WTC11 (cell line): ENCODE results near the gene LPAR2. TPM values are rescaled to one million over a fixed set of nuclear protein-coding genes. Genes with fewer than 3 reads are reported as not detected.
A peak's percentile ranks its signal among the peaks of the same experiment; 100 is the strongest.

Experiments used
- ATAC-seq: fragments of 200-7000 bp; cut with Tn5 transposase; 2 replicates; pipeline ENCODE4 v1.10.0; 2021; ENCODE audit warnings: mild to moderate bottlenecking, moderate library complexity
- CTCF ChIA-PET: fragments of 300-600 bp; sonication (Branson Sonifier 250); formaldehyde crosslinking; loops from one replicate; lab custom pipeline; 2021; ENCODE audit warnings: antibody characterized with exemption; lab: Charles Lee
- POLR2A ChIA-PET: fragments of 350-600 bp; sonication (Branson Sonifier 250); formaldehyde crosslinking; loops from one replicate; lab custom pipeline; 2021; ENCODE audit warnings: antibody characterized with exemption; lab: Charles Lee
- DNase-seq: peaks from one replicate; pipeline ENCODE4 v3.0.0; 2021; ENCODE audit warnings: low spot score
- H3K27ac Mint-ChIP-seq: 2 replicates; pipeline ENCODE4 v1.8.0; 2021; ENCODE audit warnings: mixed read lengths
- H3K27me3 Mint-ChIP-seq: 2 replicates; pipeline ENCODE4 v1.8.0; 2021; ENCODE audit warnings: low read depth, mild to moderate bottlenecking, moderate library complexity, mixed read lengths
- H3K36me3 Mint-ChIP-seq: 2 replicates; pipeline ENCODE4 v1.8.0; 2021; ENCODE audit warnings: mixed read lengths
- H3K4me1 Mint-ChIP-seq: 2 replicates; pipeline ENCODE4 v1.8.0; 2022; ENCODE audit warnings: mixed read lengths
- H3K4me3 Mint-ChIP-seq: 2 replicates; pipeline ENCODE4 v1.8.0; 2021; ENCODE audit warnings: mild to moderate bottlenecking, moderate library complexity, mixed read lengths
- H3K9me3 Mint-ChIP-seq: 2 replicates; pipeline ENCODE4 v1.8.0; 2021; ENCODE audit warnings: mixed read lengths
- CREM ChIP-seq: sonication (generic); formaldehyde crosslinking; IDR thresholded peaks from 2 replicates; pipeline ENCODE4 v1.8.1; 2022; ENCODE audit warnings: mild to moderate bottlenecking, missing genetic modification reagents, moderate library complexity
- HMGA2 ChIP-seq: fragments of 250-450 bp; sonication (Bioruptor Pico); IDR thresholded peaks from 2 replicates; pipeline ENCODE4 v1.4.0; 2021; ENCODE audit warnings: mild to moderate bottlenecking, moderate library complexity
- TCF7 ChIP-seq: sonication (generic); formaldehyde crosslinking; IDR thresholded peaks from 2 replicates; pipeline ENCODE4 v1.8.0; 2022; ENCODE audit warnings: mild to moderate bottlenecking, low read depth, missing genetic modification reagents, moderate library complexity
- ZBTB21 ChIP-seq: sonication (generic); formaldehyde crosslinking; IDR thresholded peaks from 2 replicates; pipeline ENCODE4 v1.8.1; 2023; ENCODE audit warnings: mild to moderate bottlenecking, missing genetic modification reagents, borderline replicate concordance
- total RNA-seq: library from RNA; stranded (reverse); gene quantifications from 3 replicates; pipeline ENCODE4 v1.2.3, GENCODE V29; 2021
- TF ChIP-seq, protein P1 (sequence below): sonication (generic); formaldehyde crosslinking; conservative IDR thresholded peaks from 2 replicates; pipeline ENCODE4 v1.8.1; 2023; ENCODE audit warnings: mild to moderate bottlenecking, low read depth, missing genetic modification reagents, moderate library complexity
- TF ChIP-seq, protein P2 (sequence below): sonication (generic); formaldehyde crosslinking; conservative IDR thresholded peaks from 2 replicates; pipeline ENCODE4 v1.8.1; 2022; ENCODE audit warnings: mild to moderate bottlenecking, missing genetic modification reagents
- TF ChIP-seq, protein P3 (sequence below): sonication (generic); formaldehyde crosslinking; IDR thresholded peaks from 2 replicates; pipeline ENCODE4 v1.8.0; 2022; ENCODE audit warnings: mild to moderate bottlenecking, missing genetic modification reagents
- TF ChIP-seq, protein P4 (sequence below): fragments of 250-450 bp; sonication (Bioruptor Pico); IDR thresholded peaks from 2 replicates; pipeline ENCODE4 v1.9.0; 2021; ENCODE audit warnings: mild to moderate bottlenecking
- TF ChIP-seq, protein P5 (sequence below): sonication (generic); formaldehyde crosslinking; IDR thresholded peaks from 2 replicates; pipeline ENCODE4 v1.8.1; 2023; ENCODE audit warnings: mild to moderate bottlenecking, missing genetic modification reagents, moderate library complexity
- TF ChIP-seq, protein P6 (sequence below): sonication (generic); formaldehyde crosslinking; IDR thresholded peaks from 2 replicates; pipeline ENCODE4 v1.8.1; 2023; ENCODE audit warnings: mild to moderate bottlenecking, moderate library complexity, missing genetic modification reagents

The LPAR2 gene
- total RNA-seq, 1 experiment from 2014 or later: 44.5 TPM

DNA sequence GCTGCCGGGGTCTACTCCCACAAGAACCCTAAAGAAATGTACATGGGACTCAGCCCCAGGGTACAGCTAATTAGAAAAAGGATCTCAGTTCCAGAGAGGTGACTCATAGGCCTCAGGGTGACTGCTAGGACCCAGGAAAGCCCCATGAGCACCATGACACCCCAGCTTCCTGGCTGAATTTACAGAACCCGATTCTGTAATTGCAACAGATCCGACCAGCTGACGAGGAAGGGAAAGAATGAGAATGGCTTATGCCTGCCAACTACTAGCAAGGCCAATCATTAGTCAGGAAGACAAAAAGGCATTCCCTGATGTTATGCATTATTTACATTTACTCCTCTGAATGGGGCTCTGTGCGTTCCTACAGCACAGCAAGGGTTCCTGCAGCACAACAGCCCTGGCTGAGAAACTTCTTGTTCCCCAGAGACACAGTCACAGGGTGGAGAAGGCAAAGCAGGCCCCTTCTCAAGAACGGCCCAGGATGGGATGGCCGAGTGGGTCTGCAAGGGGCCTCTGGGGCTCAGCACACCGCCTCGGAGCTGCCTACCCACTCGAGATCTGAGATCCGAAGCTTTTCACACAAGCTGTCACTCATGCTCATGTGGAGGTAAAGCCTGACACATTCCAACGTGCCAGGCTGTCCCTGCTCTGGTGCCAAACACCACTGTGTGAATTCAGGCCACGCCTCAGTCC, 36.7 kb downstream of the LPAR2 start:
- no peaks in the 10 kb centered on the region for H3K27me3 Mint-ChIP-seq
- H3K4me1 Mint-ChIP-seq: peaks cover 22% of the 10 kb centered on the region
- POLR2A ChIA-PET: interaction anchor here (0.6 to 0.7 kb wide), 2 partner anchors 9 to 310 kb away, joined by 3 read pairs; no protein-coding TSS in a partner anchor
- H3K36me3 Mint-ChIP-seq: no peaks in the 10 kb centered on the region
- TF ChIP-seq, protein P1, sequence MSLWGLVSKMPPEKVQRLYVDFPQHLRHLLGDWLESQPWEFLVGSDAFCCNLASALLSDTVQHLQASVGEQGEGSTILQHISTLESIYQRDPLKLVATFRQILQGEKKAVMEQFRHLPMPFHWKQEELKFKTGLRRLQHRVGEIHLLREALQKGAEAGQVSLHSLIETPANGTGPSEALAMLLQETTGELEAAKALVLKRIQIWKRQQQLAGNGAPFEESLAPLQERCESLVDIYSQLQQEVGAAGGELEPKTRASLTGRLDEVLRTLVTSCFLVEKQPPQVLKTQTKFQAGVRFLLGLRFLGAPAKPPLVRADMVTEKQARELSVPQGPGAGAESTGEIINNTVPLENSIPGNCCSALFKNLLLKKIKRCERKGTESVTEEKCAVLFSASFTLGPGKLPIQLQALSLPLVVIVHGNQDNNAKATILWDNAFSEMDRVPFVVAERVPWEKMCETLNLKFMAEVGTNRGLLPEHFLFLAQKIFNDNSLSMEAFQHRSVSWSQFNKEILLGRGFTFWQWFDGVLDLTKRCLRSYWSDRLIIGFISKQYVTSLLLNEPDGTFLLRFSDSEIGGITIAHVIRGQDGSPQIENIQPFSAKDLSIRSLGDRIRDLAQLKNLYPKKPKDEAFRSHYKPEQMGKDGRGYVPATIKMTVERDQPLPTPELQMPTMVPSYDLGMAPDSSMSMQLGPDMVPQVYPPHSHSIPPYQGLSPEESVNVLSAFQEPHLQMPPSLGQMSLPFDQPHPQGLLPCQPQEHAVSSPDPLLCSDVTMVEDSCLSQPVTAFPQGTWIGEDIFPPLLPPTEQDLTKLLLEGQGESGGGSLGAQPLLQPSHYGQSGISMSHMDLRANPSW (CRISPR knock-in tag): no peak
- no peak for TF ChIP-seq ZBTB21
- no peak for TF ChIP-seq HMGA2 (CRISPR knock-in tag)
- TF ChIP-seq TCF7 (CRISPR knock-in tag): no peak
- TF ChIP-seq, protein P2, sequence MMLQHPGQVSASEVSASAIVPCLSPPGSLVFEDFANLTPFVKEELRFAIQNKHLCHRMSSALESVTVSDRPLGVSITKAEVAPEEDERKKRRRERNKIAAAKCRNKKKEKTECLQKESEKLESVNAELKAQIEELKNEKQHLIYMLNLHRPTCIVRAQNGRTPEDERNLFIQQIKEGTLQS (CRISPR knock-in tag): no peak
- TF ChIP-seq, protein P3, sequence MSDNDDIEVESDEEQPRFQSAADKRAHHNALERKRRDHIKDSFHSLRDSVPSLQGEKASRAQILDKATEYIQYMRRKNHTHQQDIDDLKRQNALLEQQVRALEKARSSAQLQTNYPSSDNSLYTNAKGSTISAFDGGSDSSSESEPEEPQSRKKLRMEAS: no peak
- TF ChIP-seq CREM (CRISPR knock-in tag): no peak
- TF ChIP-seq, protein P4, sequence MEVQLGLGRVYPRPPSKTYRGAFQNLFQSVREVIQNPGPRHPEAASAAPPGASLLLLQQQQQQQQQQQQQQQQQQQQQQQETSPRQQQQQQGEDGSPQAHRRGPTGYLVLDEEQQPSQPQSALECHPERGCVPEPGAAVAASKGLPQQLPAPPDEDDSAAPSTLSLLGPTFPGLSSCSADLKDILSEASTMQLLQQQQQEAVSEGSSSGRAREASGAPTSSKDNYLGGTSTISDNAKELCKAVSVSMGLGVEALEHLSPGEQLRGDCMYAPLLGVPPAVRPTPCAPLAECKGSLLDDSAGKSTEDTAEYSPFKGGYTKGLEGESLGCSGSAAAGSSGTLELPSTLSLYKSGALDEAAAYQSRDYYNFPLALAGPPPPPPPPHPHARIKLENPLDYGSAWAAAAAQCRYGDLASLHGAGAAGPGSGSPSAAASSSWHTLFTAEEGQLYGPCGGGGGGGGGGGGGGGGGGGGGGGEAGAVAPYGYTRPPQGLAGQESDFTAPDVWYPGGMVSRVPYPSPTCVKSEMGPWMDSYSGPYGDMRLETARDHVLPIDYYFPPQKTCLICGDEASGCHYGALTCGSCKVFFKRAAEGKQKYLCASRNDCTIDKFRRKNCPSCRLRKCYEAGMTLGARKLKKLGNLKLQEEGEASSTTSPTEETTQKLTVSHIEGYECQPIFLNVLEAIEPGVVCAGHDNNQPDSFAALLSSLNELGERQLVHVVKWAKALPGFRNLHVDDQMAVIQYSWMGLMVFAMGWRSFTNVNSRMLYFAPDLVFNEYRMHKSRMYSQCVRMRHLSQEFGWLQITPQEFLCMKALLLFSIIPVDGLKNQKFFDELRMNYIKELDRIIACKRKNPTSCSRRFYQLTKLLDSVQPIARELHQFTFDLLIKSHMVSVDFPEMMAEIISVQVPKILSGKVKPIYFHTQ (CRISPR knock-in tag): no peak
- DNase-seq: peak; percentile 19
- peak overlapping the region; percentile 93 for H3K27ac Mint-ChIP-seq
- CTCF ChIA-PET: interaction anchor here (0.7 to 5.6 kb wide), 4 partner anchors 37 to 59 kb away, joined by 4 to 22 read pairs (median 6); partner anchors contain the start of gene GMIP
- no peaks in the 10 kb centered on the region for H3K9me3 Mint-ChIP-seq
- ATAC-seq: peak; percentile 70
- peak overlapping the region; percentile 19; the same call in 1 of the 2 replicates for H3K4me3 Mint-ChIP-seq

DNA sequence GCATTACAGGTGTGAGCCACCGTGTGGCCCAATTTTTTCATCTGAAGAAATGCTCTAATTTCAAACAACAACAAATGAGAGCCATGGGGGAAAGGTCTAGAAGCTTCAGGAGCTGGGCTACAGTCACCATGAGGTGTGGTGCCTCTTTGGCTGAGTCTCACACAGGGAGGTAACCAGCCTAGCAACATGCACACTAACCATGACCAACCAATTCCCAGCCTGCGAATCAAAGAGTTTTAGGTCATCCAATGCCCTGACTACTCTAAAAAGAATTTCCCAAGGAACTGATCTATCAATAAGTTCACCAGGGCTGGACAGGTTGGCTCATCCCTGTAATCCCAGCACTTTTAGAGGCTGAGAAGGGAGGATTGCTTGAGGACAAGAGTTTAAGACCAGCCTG, 39.5 kb downstream of the LPAR2 start:
- CTCF ChIA-PET: interaction anchor here (1.2 to 1.6 kb wide), 2 partner anchors 34 to 36 kb away, joined by 5 read pairs; no protein-coding TSS in a partner anchor
- Mint-ChIP-seq H3K4me3 (no peak overlapping the region), H3K27me3 (no peaks in the 10 kb centered on the region), H3K9me3 (no peaks in the 10 kb centered on the region)
- no peak for ATAC-seq
- TF ChIP-seq, protein P5, sequence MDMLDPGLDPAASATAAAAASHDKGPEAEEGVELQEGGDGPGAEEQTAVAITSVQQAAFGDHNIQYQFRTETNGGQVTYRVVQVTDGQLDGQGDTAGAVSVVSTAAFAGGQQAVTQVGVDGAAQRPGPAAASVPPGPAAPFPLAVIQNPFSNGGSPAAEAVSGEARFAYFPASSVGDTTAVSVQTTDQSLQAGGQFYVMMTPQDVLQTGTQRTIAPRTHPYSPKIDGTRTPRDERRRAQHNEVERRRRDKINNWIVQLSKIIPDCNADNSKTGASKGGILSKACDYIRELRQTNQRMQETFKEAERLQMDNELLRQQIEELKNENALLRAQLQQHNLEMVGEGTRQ (CRISPR knock-in tag): no peak
- TF ChIP-seq, protein P4 (CRISPR knock-in tag): no peak
- TF ChIP-seq, protein P6, sequence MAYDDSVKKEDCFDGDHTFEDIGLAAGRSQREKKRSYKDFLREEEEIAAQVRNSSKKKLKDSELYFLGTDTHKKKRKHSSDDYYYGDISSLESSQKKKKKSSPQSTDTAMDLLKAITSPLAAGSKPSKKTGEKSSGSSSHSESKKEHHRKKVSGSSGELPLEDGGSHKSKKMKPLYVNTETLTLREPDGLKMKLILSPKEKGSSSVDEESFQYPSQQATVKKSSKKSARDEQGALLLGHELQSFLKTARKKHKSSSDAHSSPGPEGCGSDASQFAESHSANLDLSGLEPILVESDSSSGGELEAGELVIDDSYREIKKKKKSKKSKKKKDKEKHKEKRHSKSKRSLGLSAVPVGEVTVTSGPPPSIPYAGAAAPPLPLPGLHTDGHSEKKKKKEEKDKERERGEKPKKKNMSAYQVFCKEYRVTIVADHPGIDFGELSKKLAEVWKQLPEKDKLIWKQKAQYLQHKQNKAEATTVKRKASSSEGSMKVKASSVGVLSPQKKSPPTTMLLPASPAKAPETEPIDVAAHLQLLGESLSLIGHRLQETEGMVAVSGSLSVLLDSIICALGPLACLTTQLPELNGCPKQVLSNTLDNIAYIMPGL (CRISPR knock-in tag): no peak
- TF ChIP-seq, all 79 proteins: peak for 0
- peaks cover 16% of the 10 kb centered on the region for H3K4me1 Mint-ChIP-seq
- no peaks in the 10 kb centered on the region for H3K36me3 Mint-ChIP-seq
- H3K27ac Mint-ChIP-seq: no peak overlapping the region
- DNase-seq: no peak
- POLR2A ChIA-PET: interaction anchor here (0.5 kb wide), 1 partner anchor 21 kb away, joined by 3 read pairs; no protein-coding TSS in a partner anchor
